Left cardiac atrium (tissue), 4 donors: ENCODE measurements around the gene DDX4. TPM values are rescaled to one million over a fixed set of nuclear protein-coding genes. Genes with fewer than 3 reads are reported as not detected.
"Not testable (repeated sequence)": the region's sequence is repeated elsewhere in the genome, so short reads cannot be mapped to it uniquely, and the experiment has no call there.

ENCODE experiments used
- ATAC-seq, 2 donors: fragments of 200-7000 bp; cut with Tn5 transposase; one replicate each; pipeline ENCODE4 v1.9.1; 2020; ENCODE audit warnings: mild to moderate bottlenecking in 2 of 2, moderate library complexity in 2 of 2
- DNase-seq: peaks from one replicate; pipeline ENCODE4 v3.0.0-alpha.2; 2020
- intact Hi-C, 2 donors: fragments of 100-400 bp; cut with DNase I; formaldehyde crosslinking; loops; one replicate each; pipeline versions ENCODE4 v1.14.1 to v1.15.1; 2022 to 2023
- total RNA-seq, 2 donors: library from RNA; stranded (reverse); fragmentation: NEBNext Ultra II Directional; extraction: Animal tissue kit (Norgen Biotek cat#: 25700); gene quantifications; one replicate each; pipeline ENCODE4 v1.2.1, GENCODE V29; 2021
- donor health status: DM: no; HTN: yes; CAD: no.
- donor health status: DM: no; HTN: yes; CAD: no; lungs with severe emphysema.
- donor health status: DM: yes; HTN: yes; CAD: no.
- donor health status: Dilated cardiomyopathy.

Gene DDX4
- total RNA-seq, 2 donors from 2014 or later, result not detected

- DNase-seq, ATAC-seq, intact Hi-C loops: not testable (repeated sequence)
These were observed 71.0 kb downstream of the DDX4 start for GRCh38 chr5:55808814-55809213.

GRCh38 chr5:55815939-55816338 is 78.1 kb downstream of the DDX4 start:
- DNase-seq, ATAC-seq, intact Hi-C loops: not testable (repeated sequence)

DNA sequence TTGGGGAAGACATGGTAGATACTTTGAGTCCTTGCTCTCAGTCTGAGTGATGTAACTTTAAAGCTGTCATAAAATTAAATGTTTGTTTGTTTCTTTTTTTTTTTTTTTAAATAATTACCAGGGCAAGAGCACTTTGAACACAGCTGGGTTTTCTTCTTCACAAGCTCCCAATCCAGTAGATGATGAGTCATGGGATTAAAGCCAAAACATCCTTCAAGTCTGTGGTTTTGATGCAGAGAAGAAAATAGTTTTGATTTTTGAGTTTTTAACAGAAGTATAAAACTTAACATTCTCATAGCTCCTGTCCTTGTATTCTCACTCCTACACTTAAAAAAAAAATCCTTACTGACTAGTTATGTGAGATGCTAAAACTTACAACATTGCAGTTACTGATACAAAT is 78.5 kb downstream of the DDX4 start:
- no peak for DNase-seq
- intact Hi-C loops, result no loop called here
- no peak for ATAC-seq

- DNase-seq, result no peak
- intact Hi-C loops, result no loop called here
- no peak for ATAC-seq
These were observed 79.2 kb downstream of the DDX4 start for GRCh38 chr5:55817030-55817429.

DNA sequence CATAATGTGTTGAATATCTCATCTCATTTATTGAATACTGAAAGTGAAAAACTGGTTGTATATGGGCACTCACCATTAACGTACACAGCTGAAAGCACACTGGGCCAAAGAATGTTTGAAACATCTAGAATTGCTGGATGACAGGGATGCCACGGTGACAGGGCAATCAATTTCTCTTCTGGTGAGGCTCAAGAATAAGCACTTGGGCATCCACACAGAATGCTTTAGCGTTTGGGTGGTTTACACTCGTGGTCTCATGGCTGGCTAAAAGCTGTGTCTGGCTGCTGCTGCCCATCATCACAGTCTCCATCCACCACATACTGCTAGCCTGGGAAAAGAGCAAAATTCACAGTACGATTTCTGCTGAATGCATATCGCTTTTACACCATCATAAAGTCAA is 82.6 kb downstream of the DDX4 start:
- ATAC-seq (no peak), DNase-seq (no peak)
- intact Hi-C loops, result no loop called here

GRCh38 chr5:55821731-55822512 is 84.1 kb downstream of the DDX4 start:
- DNase-seq, result peak; percentile 19
- intact Hi-C loops, result no loop called here
- ATAC-seq, result peak; percentile 23 to 51

- intact Hi-C loops, result no loop called here
- no peak for DNase-seq
- no peak for ATAC-seq
These were observed 85.4 kb downstream of the DDX4 start for GRCh38 chr5:55823151-55823796.

GRCh38 chr5:55829956-55830355 is 92.1 kb downstream of the DDX4 start:
- ATAC-seq (no peak), DNase-seq (no peak)
- intact Hi-C loops, result no loop called here

- no peak for ATAC-seq
- intact Hi-C loops, result no loop called here
- DNase-seq, result no peak
These were observed 94.6 kb downstream of the DDX4 start for GRCh38 chr5:55832446-55832845.

DNA sequence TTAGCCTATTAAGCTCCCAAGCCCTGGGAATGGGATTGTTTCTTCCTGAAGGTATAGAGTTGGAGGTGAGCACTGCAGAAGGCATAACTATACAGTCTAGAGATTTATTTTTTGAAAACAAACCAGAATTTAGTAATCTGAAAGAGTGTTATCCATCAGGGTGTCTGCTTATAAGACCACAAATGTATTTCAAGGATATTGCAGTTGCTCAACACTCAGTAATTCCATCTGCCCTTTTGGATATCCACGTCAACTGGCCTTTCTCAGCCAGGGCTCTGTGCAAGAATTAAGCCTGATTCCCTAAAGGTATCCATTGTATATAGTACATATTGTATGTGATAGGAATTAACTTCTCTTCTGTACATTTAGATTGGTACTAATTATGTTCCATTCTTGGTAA is 98.3 kb downstream of the DDX4 start:
- intact Hi-C loops, result no loop called here
- ATAC-seq (no peak), DNase-seq (no peak)

GRCh38 chr5:55841976-55842375 is 104.1 kb downstream of the DDX4 start:
- DNase-seq (no peak), ATAC-seq (no peak)
- intact Hi-C loops, result no loop called here

DNA sequence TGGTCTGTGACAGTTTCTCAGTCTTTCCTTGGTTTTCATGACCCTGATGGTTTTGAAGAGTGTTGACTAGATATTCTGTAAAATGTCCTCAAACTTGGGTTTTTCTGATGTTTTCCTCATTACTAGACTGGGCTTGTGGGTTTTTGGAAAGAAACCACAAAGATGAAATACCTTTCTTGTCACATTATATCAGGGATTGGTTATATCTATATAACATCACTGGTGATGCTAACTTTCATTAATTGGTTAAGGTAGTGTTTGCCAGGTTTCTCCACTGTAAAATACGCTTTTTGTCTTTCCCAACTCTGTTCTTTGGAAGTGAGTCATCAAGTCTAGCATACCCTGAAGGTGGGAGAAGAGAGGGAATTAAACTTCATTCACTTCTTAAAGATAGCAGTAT is 110.0 kb downstream of the DDX4 start:
- intact Hi-C loops, result no loop called here
- ATAC-seq (no peak), DNase-seq (no peak)

GRCh38 chr5:55848783-55849182 is 110.9 kb downstream of the DDX4 start:
- intact Hi-C loops, result no loop called here
- ATAC-seq (no peak), DNase-seq (no peak)

- intact Hi-C loops, result no loop called here
These were observed 113.2 kb downstream of the DDX4 start, which contains the start of gene IL31RA for GRCh38 chr5:55850839-55851674. IL31RA (plus strand) TSS chr5:55851357; CDS start chr5:55851571, 214 bp downstream.

GRCh38 chr5:55851675-55851979 is 113.8 kb downstream of the DDX4 start:
- DNase-seq, result no peak
- intact Hi-C loops, result no loop called here
- no peak for ATAC-seq

More at GRCh38 chr5:55850839-55851674, 113.2 kb downstream of the DDX4 start, which contains the start of gene IL31RA:
- ATAC-seq (peak in 1 of 2 donors; percentile 36), DNase-seq (no peak)

DNA sequence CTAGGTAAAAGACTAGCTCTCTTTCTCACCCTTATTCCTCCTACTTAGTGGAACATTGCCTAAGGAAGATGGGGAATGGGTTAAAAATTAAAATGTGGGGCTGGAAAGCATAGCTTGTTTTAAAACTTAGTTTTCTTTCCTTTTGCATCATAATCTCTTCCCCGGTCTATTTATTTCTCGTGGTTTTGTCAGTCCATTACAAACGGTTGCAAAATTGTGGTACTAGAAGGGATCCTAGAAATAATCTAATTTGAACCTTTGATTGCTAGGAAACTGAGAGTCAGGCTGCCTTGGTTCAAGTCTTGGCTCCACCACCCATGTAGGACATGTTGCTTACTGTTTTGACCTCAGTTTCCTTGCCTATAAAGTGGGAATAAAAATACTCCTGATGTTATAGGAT is 114.6 kb downstream of the DDX4 start:
- no peak for DNase-seq
- ATAC-seq, result no peak
- intact Hi-C loops, result no loop called here

DNA sequence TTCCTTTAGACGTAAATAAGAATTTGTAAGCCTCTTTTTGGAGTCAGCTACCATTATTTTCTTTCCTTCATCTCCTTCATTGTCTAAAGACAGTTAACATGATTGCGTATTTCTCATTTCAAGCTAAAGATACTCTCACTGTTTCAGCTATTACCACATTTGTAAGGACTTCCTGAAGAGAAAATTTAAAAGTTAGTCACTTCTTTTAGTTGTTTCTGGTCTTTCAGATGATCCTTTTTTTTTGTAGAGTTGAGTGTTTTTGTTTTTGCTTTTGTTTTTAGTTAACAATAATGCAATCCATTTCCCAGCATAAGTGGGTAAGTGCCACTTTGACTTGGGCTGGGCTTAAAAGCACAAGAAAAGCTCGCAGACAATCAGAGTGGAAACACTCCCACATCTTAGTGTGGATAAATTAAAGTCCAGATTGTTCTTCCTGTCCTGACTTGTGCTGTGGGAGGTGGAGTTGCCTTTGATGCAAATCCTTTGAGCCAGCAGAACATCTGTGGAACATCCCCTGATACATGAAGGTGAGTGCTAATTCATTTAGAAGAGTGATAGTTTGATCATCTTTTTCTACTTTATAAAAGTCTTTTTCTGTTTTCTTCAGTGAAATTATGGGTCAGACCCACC is 115.3 kb downstream of the DDX4 start:
- ATAC-seq (no peak), DNase-seq (no peak)
- intact Hi-C loops, result no loop called here

- ATAC-seq (peak in 1 of 2 donors; percentile 14), DNase-seq (no peak)
- intact Hi-C loops, result no loop called here
These were observed 116.0 kb downstream of the DDX4 start for GRCh38 chr5:55853818-55854217.

DNA sequence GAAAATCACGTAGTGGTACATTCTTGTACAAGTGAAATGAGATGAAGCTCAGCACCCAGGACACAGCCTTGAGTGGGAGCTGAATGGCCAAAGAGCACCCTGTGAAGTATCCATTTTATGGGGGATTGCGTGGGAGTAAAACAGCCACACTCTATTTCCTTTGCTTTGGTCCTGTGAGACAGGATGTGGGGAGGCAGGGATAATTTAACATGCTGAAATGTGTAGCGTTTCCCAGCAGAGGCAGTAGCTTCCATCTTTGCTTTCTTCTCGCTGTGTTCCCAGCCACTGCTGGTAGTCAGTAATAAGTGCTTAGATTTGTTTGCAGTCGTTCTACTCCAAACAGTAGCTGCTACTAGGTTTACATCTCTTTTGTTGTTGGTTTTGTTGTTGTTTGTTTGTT is 117.6 kb downstream of the DDX4 start:
- intact Hi-C loops, result no loop called here
- ATAC-seq, result no peak
- DNase-seq, result no peak
